ENCODE results near the gene TMED10. TPM values are rescaled to one million over a fixed set of nuclear protein-coding genes. Genes with fewer than 3 reads are reported as not detected.
A peak's percentile ranks its signal among the peaks of the same experiment; 100 is the strongest.

Gene TMED10
- total RNA-seq, 2 donors from 2014 or later = 150 to 243 TPM

- ATAC-seq = no peak
- Histone ChIP-seq H3K36me3 (replicated peaks in 1 of 2; ENCODE audit: insufficient read depth in 1 of 2, low read depth in 2 of 2) (peaks cover 7 to 27% of the 10 kb centered on the region in 2 donors), H3K27ac (no peak overlapping the region), H3K27me3 (no peaks in the 10 kb centered on the region), H3K4me1 (peaks cover 13% of the 10 kb centered on the region), H3K9me3 (no peaks in the 10 kb centered on the region), H3K4me3 (no peak overlapping the region)
- no peak for TF ChIP-seq POLR2A (IDR thresholded peaks at IDR 0.05)
- TF ChIP-seq, protein P1, sequence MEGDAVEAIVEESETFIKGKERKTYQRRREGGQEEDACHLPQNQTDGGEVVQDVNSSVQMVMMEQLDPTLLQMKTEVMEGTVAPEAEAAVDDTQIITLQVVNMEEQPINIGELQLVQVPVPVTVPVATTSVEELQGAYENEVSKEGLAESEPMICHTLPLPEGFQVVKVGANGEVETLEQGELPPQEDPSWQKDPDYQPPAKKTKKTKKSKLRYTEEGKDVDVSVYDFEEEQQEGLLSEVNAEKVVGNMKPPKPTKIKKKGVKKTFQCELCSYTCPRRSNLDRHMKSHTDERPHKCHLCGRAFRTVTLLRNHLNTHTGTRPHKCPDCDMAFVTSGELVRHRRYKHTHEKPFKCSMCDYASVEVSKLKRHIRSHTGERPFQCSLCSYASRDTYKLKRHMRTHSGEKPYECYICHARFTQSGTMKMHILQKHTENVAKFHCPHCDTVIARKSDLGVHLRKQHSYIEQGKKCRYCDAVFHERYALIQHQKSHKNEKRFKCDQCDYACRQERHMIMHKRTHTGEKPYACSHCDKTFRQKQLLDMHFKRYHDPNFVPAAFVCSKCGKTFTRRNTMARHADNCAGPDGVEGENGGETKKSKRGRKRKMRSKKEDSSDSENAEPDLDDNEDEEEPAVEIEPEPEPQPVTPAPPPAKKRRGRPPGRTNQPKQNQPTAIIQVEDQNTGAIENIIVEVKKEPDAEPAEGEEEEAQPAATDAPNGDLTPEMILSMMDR (IDR thresholded peaks at IDR 0.05) = no peak
- no peak for DNase-seq
- intact Hi-C loops (cut with DNase I) = loop anchor here (5.0 to 10.0 kb wide), 2 partner anchors 141 to 223 kb away; no protein-coding TSS in a partner anchor
- WGBS, 2 donors = 71 to 79% methylated on average over 2 of the region's 2 CpGs
These were observed 88.3 kb downstream of the TMED10 start for GRCh38 chr14:75088153-75088552.

DNA sequence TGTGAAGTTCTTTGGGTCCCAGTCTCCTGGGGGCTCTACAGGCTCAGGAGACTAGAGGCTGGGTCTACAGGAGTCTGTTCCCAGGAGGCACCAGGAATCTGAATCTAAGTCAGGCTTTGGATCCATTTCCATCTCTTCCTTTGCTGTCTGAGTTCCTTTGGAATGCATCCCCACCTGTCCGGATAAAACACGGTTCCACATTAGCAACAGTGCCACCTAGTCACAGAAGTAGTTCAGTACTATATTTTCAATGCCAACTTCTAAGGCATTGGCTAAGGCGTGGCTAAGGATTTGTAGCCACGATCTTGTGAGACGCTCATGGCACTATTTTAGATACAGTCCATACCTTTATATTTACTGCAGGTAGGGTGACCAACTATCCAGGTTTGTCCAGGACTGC lies 91.9 kb downstream of the TMED10 start:
- ATAC-seq = peak; percentile 49
- peaks cover 41% of the 10 kb centered on the region for H3K4me1 ChIP-seq

GRCh38 chr14:75083271-75083670 lies 93.1 kb downstream of the TMED10 start:
- Histone ChIP-seq H3K27ac (peak overlapping the region in 3 of 4 donors; percentile 40 to 74 (median 73)), H3K27me3 (no peaks in the 10 kb centered on the region), H3K9me3 (no peaks in the 10 kb centered on the region), H3K4me3 (no peak overlapping the region), H3K4me1 (peaks cover 41% of the 10 kb centered on the region), H3K36me3 (replicated peaks in 1 of 2; ENCODE audit: insufficient read depth in 1 of 2, low read depth in 2 of 2) (peaks cover 7 to 21% of the 10 kb centered on the region in 2 donors)
- DNase-seq (peak in 1 of 4 donors; percentile 13), ATAC-seq (peak; percentile 30)
- TF ChIP-seq, protein P1 (IDR thresholded peaks at IDR 0.05) = no peak
- no peak for TF ChIP-seq POLR2A (IDR thresholded peaks at IDR 0.05)
- WGBS, 2 donors = 45 to 55% methylated on average over 1 of the region's 1 CpG
- intact Hi-C loops (cut with DNase I) = loop anchor here (10.0 kb wide), 1 partner anchor 218 kb away; no protein-coding TSS in a partner anchor

More for the DNA sequence above, 91.9 kb downstream of the TMED10 start:
- H3K36me3 ChIP-seq (replicated peaks in 1 of 2; ENCODE audit: insufficient read depth in 1 of 2, low read depth in 2 of 2) = peaks cover 7 to 21% of the 10 kb centered on the region in 2 donors
- peak overlapping the region in 1 of 4 donors; percentile 1 for H3K27ac ChIP-seq
- no peaks in the 10 kb centered on the region for H3K9me3 ChIP-seq
- H3K4me3 ChIP-seq = no peak overlapping the region
- DNase-seq = peak in 3 of 4 donors; percentile 22 to 32 (median 22)
- TF ChIP-seq POLR2A (IDR thresholded peaks at IDR 0.05) = no peak
- TF ChIP-seq, protein P1 (IDR thresholded peaks at IDR 0.05) = peak in 5 of 7 experiments; percentile 14 to 50 (median 47)
- intact Hi-C loops (cut with DNase I) = loop anchor here (10.0 kb wide), 1 partner anchor 220 kb away; no protein-coding TSS in a partner anchor
- H3K27me3 ChIP-seq = no peaks in the 10 kb centered on the region
- 16 to 25% methylated on average over 5 of the region's 5 CpGs for WGBS, 2 donors

- intact Hi-C loops (cut with DNase I) = loop anchor here (10.0 kb wide), 1 partner anchor 217 kb away; no protein-coding TSS in a partner anchor
- H3K4me3 ChIP-seq = no peak overlapping the region
- 15 to 26% methylated on average over 2 of the region's 2 CpGs for WGBS, 2 donors
- peaks cover 41% of the 10 kb centered on the region for H3K4me1 ChIP-seq
- no peaks in the 10 kb centered on the region for H3K27me3 ChIP-seq
- ATAC-seq (peak; percentile 19), DNase-seq (no peak)
- peak overlapping the region; percentile 32 to 74 (median 58) for H3K27ac ChIP-seq
- peaks cover 0 to 9% of the 10 kb centered on the region in 2 donors for H3K36me3 ChIP-seq (replicated peaks in 1 of 2; ENCODE audit: insufficient read depth in 1 of 2, low read depth in 2 of 2)
- H3K9me3 ChIP-seq = no peaks in the 10 kb centered on the region
- TF ChIP-seq, protein P1 (IDR thresholded peaks at IDR 0.05) = no peak
- no peak for TF ChIP-seq POLR2A (IDR thresholded peaks at IDR 0.05)
These were observed 94.7 kb downstream of the TMED10 start for GRCh38 chr14:75081660-75082229.

Small RNA genes lying within 50 kb of the gene (small RNA-seq; reads per million reads assigned to genes)
- gene HIF1AP1 (not detected), gene RNU4ATAC14P (not detected)

Other genes starting within 250 kb of the TMED10 start
- 1 to 10 TPM; 2.3 to 6.6 TPM for gene PGF, start 221.0 kb downstream of the TMED10 start, total RNA-seq
- 10 to 100 TPM; 12.9 to 17.1 TPM for gene EIF2B2, start 173.7 kb downstream of the TMED10 start, total RNA-seq
- 10 to 100 TPM; 18.2 to 23.7 TPM for gene MLH3, start 125.1 kb downstream of the TMED10 start, total RNA-seq
- 1 to 10 TPM; 8.3 to 9.9 TPM for gene ACYP1, start 112.6 kb downstream of the TMED10 start, total RNA-seq
- gene ZC2HC1C, start 107.0 kb downstream of the TMED10 start, total RNA-seq = 1 to 10 TPM; 7.3 to 7.8 TPM
- gene NEK9, start 49.6 kb downstream of the TMED10 start, total RNA-seq = 10 to 100 TPM; 26.4 to 38.4 TPM
- gene FOS, start 102.2 kb upstream of the TMED10 start, total RNA-seq = 1,000 to 10,000 TPM in 1 of 2 donors, 100 to 1,000 TPM in 1; 412 to 1,093 TPM